GM12878 (cell line): ENCODE results near the gene HIVEP3. TPM values are rescaled to one million over a fixed set of nuclear protein-coding genes. Genes with fewer than 3 reads are reported as not detected.

ENCODE experiments used
- ATAC-seq: fragments of 200-7000 bp; cut with Tn5 transposase; 3 replicates; pipeline ENCODE4 v1.9.1; 2020; ENCODE audit warnings: mild to moderate bottlenecking, moderate library complexity
- BruUV-seq: library from RNA; stranded (reverse); fragments of 400-500 nt; replicated peaks from 2 replicates; lab custom pipeline; 2021; lab: Mats Ljungman, UMichigan
- CTCF ChIA-PET: fragments of 300-600 bp; sonication (Branson Sonifier 250); formaldehyde crosslinking; extraction: SDS; loops from one replicate; lab custom pipeline; 2021; ENCODE audit warnings: inconsistent platforms; lab: Yijun Ruan, JAX
- POLR2A ChIA-PET: fragments of 350-600 bp; formaldehyde crosslinking; extraction: SDS; loops from one replicate; lab custom pipeline; 2021; ENCODE audit warnings: inconsistent platforms; lab: Charles Lee
- RAD21 ChIA-PET: fragments of 300-600 bp; sonication (Branson Sonifier 250); formaldehyde crosslinking; loops from one replicate; lab custom pipeline; 2023; ENCODE audit warnings: antibody characterized with exemption; ENCODE audit not compliant: unreplicated experiment; lab: Charles Lee
- SMC1A ChIA-PET: fragments of 300-600 bp; sonication (Branson Sonifier 250); formaldehyde crosslinking; loops from one replicate; lab custom pipeline; 2023; ENCODE audit not compliant: unreplicated experiment, uncharacterized antibody; lab: Charles Lee
- DNase-seq: peaks from one replicate; pipeline ENCODE4 v3.0.0-alpha.2; 2011; ENCODE audit warnings: low read depth, low spot score
- FAIRE-seq: peaks from 3 replicates; lab custom pipeline; 2011; peaks lifted over from hg19 to GRCh38; lab: Jason Lieb, UNC
- H2AFZ ChIP-seq: 2 replicates; pipeline ENCODE4 v1.6.0; 2011; ENCODE audit warnings: low read depth, low read length, control low read depth; ENCODE audit not compliant: control insufficient read depth
- H3K27ac ChIP-seq: 2 replicates; pipeline ENCODE4 v1.5.1; 2011; ENCODE audit warnings: control low read depth; ENCODE audit not compliant: control insufficient read depth, insufficient read depth
- H3K27me3 ChIP-seq, 2 experiments: replicated peaks in 1 of 2; 2 replicates each; pipeline versions ENCODE4 v1.6.0 to v1.6.1; 2011; ENCODE audit warnings: low read length in 1 of 2; ENCODE audit not compliant: control insufficient read depth in 2 of 2, insufficient read depth in 2 of 2
- H3K36me3 ChIP-seq, 2 experiments: 2 replicates each; pipeline ENCODE4 v1.5.1; 2011; ENCODE audit warnings: low read length in 1 of 2; ENCODE audit not compliant: control insufficient read depth in 2 of 2, insufficient read depth in 2 of 2
- H3K4me1 ChIP-seq: 2 replicates; pipeline ENCODE4 v1.6.1; 2011; ENCODE audit warnings: mild to moderate bottlenecking, low read length, moderate library complexity, mixed read lengths; ENCODE audit not compliant: control insufficient read depth, insufficient read depth
- H3K4me2 ChIP-seq: 2 replicates; pipeline ENCODE4 v1.6.0; 2011; ENCODE audit warnings: control low read depth; ENCODE audit not compliant: control insufficient read depth, insufficient read depth
- H3K4me3 ChIP-seq: fragments of 200-600 bp; sonication (generic); 2 replicates; pipeline ENCODE4 v1.5.1; 2016
- H3K79me2 ChIP-seq: 2 replicates; pipeline ENCODE4 v1.6.0; 2011; ENCODE audit warnings: low read length; ENCODE audit not compliant: control insufficient read depth, insufficient read depth
- H3K9ac ChIP-seq: 2 replicates; pipeline ENCODE4 v1.8.0; 2011; ENCODE audit warnings: low read length, control low read depth, mixed read lengths; ENCODE audit not compliant: control insufficient read depth, insufficient read depth
- H3K9me3 ChIP-seq: replicated peaks from 3 replicates; pipeline ENCODE4 v1.5.1; 2011; ENCODE audit warnings: mild to moderate bottlenecking, low read length; ENCODE audit not compliant: control insufficient read depth, insufficient read depth
- H4K20me1 ChIP-seq: 2 replicates; pipeline ENCODE4 v1.6.0; 2011; ENCODE audit not compliant: control insufficient read depth, insufficient read depth
- ASH2L ChIP-seq: fragments of 300-600, 200-600 bp; sonication (generic); IDR thresholded peaks from 2 replicates; pipeline ENCODE4 v1.6.1; 2017; ENCODE audit warnings: low read depth, mild to moderate bottlenecking, borderline replicate concordance
- BMI1 ChIP-seq: fragments of 450-650 bp; IDR thresholded peaks from 2 replicates; pipeline ENCODE4 v1.6.1; 2016; ENCODE audit warnings: mild to moderate bottlenecking, moderate library complexity, borderline replicate concordance
- CEBPB ChIP-seq, 2 experiments: fragments of 150-350 bp in 1 of 2; IDR thresholded peaks; 2 replicates each; pipeline ENCODE4 v1.6.1; 2012 to 2014; ENCODE audit warnings: low read depth in 2 of 2, low read length in 2 of 2, borderline replicate concordance in 1 of 2, inconsistent platforms in 1 of 2
- CHD1 ChIP-seq: IDR thresholded peaks from 2 replicates; pipeline ENCODE4 v1.6.1; 2012; ENCODE audit warnings: low read depth, low read length, improper control_type of control experiment
- MEF2B ChIP-seq: fragments of 450-650 bp; IDR thresholded peaks from 2 replicates; pipeline ENCODE4 v1.6.1; 2018; ENCODE audit warnings: mild to moderate bottlenecking, moderate library complexity; ENCODE audit not compliant: partially characterized antibody, poor library complexity, severe bottlenecking
- NBN ChIP-seq: fragments of 450-650 bp; IDR thresholded peaks from 2 replicates; pipeline ENCODE4 v1.6.1; 2016
- PAX8 ChIP-seq: fragments of 450-650 bp; IDR thresholded peaks from 2 replicates; pipeline ENCODE4 v1.6.1; 2017; ENCODE audit warnings: mild to moderate bottlenecking, moderate library complexity
- PML ChIP-seq: IDR thresholded peaks from 2 replicates; pipeline ENCODE4 v1.6.1; 2012; ENCODE audit warnings: low read length, inconsistent platforms
- RCOR1 ChIP-seq: conservative IDR thresholded peaks from 2 replicates; pipeline ENCODE4 v1.6.1; 2012; ENCODE audit warnings: low read depth, low read length, improper control_type of control experiment
- YY1 ChIP-seq: IDR thresholded peaks from 2 replicates; pipeline ENCODE4 v1.6.1; 2011; ENCODE audit warnings: low read depth, mild to moderate bottlenecking, low read length
- WGBS: methylation state at CpG from one replicate; pipeline ENCODE4 v1.1.6; 2016; ENCODE audit warnings: low lambda C conversion rate; ENCODE audit not compliant: insufficient replicate concordance, insufficient coverage; ENCODE audit errors: missing lambda C conversion rate; 5-methylcytosine and 5-hydroxymethylcytosine counted together
- in situ Hi-C: fragments of 300-500 bp; cut with MboI; formaldehyde crosslinking; loops from 9 replicates; pipeline ENCODE4 v1.14.3; 2018; ENCODE audit warnings: mixed read lengths
- intact Hi-C: fragments of 100-400 bp; cut with micrococcal nuclease; formaldehyde crosslinking; loops from one replicate; pipeline ENCODE4 v1.14.2; 2022; ENCODE audit not compliant: unreplicated experiment
- polyA plus RNA-seq, 11 experiments: library from polyadenylated mRNA; depleted of rRNA in 4 of 11; unstranded in 6 of 11; stranded (reverse) in 5 of 11; fragments of >200 nt; fragmentation: Nextera tagmentation in 4 of 11; fragmentation: Illumina TruSeq in 1 of 11; extraction: Ambion mirVana in 4 of 11; extraction: Trizol in 1 of 11; gene quantifications; 1 replicate in 1 of 11; 2 replicates in 10 of 11; pipeline versions ENCODE4 v1.2.1 to v1.2.3, GENCODE V29; 2011 to 2016; ENCODE audit warnings: inconsistent platforms in 2 of 11, missing spikeins in 2 of 11, low read depth in 1 of 11
- total RNA-seq, 4 experiments: library from RNA; depleted of rRNA in 3 of 4; stranded (reverse); fragments of >200 nt in 3 of 4; fragmentation: Illumina TruSeq in 1 of 4; extraction: Trizol in 1 of 4; gene quantifications; 2 replicates each; pipeline versions ENCODE4 v1.2.1 to v1.2.3, GENCODE V29; 2013 to 2021
- TF ChIP-seq, protein P1 (sequence below): fragments of 450-650 bp; IDR thresholded peaks from 2 replicates; pipeline ENCODE4 v1.6.1; 2017; ENCODE audit warnings: borderline replicate concordance
- TF ChIP-seq, protein P2 (sequence below): fragments of 150-350 bp; IDR thresholded peaks from 2 replicates; pipeline ENCODE4 v1.6.1; 2016; ENCODE audit warnings: low read depth, low read length
- TF ChIP-seq, protein P3 (sequence below): IDR thresholded peaks from 2 replicates; pipeline ENCODE4 v1.6.1; 2011; ENCODE audit warnings: low read depth, mild to moderate bottlenecking, low read length, moderate library complexity, borderline replicate concordance; ENCODE audit errors: extremely low read depth

The HIVEP3 gene
- total and polyA plus RNA-seq, 10 of the 15 experiments (the other 5 are each of a cell fraction or from before 2014, with no cell fraction given) = 1.8 to 13.6 (median 3.8) TPM

DNA sequence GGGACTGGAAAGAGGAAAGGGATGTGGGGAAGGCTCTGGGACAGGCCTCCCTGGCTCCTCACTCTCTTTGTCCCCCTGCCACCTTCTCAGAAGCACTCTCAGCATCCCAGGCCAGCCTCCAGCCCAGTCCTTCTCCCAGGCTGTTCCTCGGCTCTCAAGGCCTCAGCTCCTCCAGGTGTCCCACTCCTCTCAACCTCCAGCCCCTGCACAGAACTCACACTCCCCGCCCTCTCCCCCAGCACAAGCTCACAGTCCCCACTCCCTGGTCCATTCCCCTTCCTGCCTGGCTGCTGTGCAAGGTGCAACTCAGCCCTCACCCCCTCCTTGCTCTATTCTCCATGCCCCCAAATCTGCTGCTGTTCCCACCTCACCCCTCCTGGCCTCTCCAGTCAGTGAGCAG lies 185.0 kb downstream of the HIVEP3 start:
- ATAC-seq (no peak), FAIRE-seq (no peak), DNase-seq (no peak)
- peaks cover 2% of the 10 kb centered on the region for H3K79me2 ChIP-seq
- no peak overlapping the region for H3K27ac ChIP-seq
- ChIA-PET RAD21 (no interaction called here), CTCF (no interaction called here), POLR2A (interaction anchor here (0.9 kb wide), 1 partner anchor 22 kb away, joined by 3 read pairs; no protein-coding TSS in a partner anchor), SMC1A (no interaction called here)
- peaks cover 27% of the 10 kb centered on the region for H3K4me1 ChIP-seq
- 0 out of 4 replicates have a peak, but pooled peaks cover 0 to 2% of the 10 kb centered on the region in 2 experiments for H3K36me3 ChIP-seq
- 100% methylated on average over 1 of the region's 2 CpGs for WGBS
- H3K9ac ChIP-seq = no peak overlapping the region
- no peak overlapping the region for H3K4me3 ChIP-seq
- intact Hi-C loops (no loop called here), in situ Hi-C loops (no loop called here)
- BruUV-seq = no TSS peak
- no peaks in the 10 kb centered on the region for H4K20me1 ChIP-seq
- H3K9me3 ChIP-seq = no peaks in the 10 kb centered on the region; the same call in 2 of the 3 replicates
- TF ChIP-seq, protein P1, sequence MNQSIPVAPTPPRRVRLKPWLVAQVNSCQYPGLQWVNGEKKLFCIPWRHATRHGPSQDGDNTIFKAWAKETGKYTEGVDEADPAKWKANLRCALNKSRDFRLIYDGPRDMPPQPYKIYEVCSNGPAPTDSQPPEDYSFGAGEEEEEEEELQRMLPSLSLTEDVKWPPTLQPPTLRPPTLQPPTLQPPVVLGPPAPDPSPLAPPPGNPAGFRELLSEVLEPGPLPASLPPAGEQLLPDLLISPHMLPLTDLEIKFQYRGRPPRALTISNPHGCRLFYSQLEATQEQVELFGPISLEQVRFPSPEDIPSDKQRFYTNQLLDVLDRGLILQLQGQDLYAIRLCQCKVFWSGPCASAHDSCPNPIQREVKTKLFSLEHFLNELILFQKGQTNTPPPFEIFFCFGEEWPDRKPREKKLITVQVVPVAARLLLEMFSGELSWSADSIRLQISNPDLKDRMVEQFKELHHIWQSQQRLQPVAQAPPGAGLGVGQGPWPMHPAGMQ = no peak
- no peak for TF ChIP-seq ASH2L
- TF ChIP-seq CEBPB (IDR thresholded peaks at IDR 0.05; ENCODE audit: borderline replicate concordance in 1 of 2, low read depth in 2 of 2, low read length in 2 of 2) = no peak
- TF ChIP-seq, all 136 proteins: peak for 0
- no peak overlapping the region for H2AFZ ChIP-seq
- no peak overlapping the region for H3K4me2 ChIP-seq
- no peaks in the 10 kb centered on the region for H3K27me3 ChIP-seq

DNA sequence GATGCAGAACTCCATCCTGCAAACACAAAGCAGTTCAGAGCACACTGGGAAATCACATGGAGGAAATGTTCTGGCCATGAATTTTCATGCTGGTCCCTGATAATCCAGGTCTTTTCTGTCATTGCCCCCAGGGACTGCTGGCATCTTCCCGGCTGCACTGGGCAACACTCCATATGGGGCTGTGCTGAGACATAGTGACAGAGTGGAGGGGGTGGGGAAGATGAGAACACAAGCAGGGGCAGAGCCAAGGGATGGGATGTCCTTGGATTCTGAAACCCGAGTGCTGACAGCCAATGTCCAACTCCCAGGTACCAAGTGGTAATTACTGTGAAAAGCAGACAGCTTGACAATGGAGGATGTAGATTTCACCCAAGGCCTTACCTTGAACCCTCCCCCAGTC lies 185.7 kb downstream of the HIVEP3 start:
- ChIA-PET SMC1A (no interaction called here), CTCF (no interaction called here), POLR2A (interaction anchor here (0.9 kb wide), 1 partner anchor 22 kb away, joined by 3 read pairs; no protein-coding TSS in a partner anchor), RAD21 (no interaction called here)
- DNase-seq = no peak
- 100% methylated on average over 2 of the region's 2 CpGs for WGBS
- no TSS peak for BruUV-seq
- peaks cover 27% of the 10 kb centered on the region for H3K4me1 ChIP-seq
- intact Hi-C loops = no loop called here
- no peaks in the 10 kb centered on the region for H3K79me2 ChIP-seq
- H3K27me3 ChIP-seq = no peaks in the 10 kb centered on the region
- H3K27ac ChIP-seq = no peak overlapping the region
- 0 out of 4 replicates have a peak, but pooled peaks cover 0 to 2% of the 10 kb centered on the region in 2 experiments for H3K36me3 ChIP-seq
- no peak overlapping the region for H2AFZ ChIP-seq
- no peak for ATAC-seq
- no peaks in the 10 kb centered on the region for H4K20me1 ChIP-seq
- in situ Hi-C loops = no loop called here
- no peak for FAIRE-seq
- H3K4me3 ChIP-seq = no peak overlapping the region
- no peaks in the 10 kb centered on the region; the same call in 2 of the 3 replicates for H3K9me3 ChIP-seq
- H3K4me2 ChIP-seq = no peak overlapping the region
- no peak overlapping the region for H3K9ac ChIP-seq
- TF ChIP-seq MEF2B (no peak), NBN (no peak), RCOR1 (no peak), YY1 (no peak), PAX8 (no peak), CHD1 (no peak), BMI1 (no peak), PML (no peak)
- TF ChIP-seq, protein P2, sequence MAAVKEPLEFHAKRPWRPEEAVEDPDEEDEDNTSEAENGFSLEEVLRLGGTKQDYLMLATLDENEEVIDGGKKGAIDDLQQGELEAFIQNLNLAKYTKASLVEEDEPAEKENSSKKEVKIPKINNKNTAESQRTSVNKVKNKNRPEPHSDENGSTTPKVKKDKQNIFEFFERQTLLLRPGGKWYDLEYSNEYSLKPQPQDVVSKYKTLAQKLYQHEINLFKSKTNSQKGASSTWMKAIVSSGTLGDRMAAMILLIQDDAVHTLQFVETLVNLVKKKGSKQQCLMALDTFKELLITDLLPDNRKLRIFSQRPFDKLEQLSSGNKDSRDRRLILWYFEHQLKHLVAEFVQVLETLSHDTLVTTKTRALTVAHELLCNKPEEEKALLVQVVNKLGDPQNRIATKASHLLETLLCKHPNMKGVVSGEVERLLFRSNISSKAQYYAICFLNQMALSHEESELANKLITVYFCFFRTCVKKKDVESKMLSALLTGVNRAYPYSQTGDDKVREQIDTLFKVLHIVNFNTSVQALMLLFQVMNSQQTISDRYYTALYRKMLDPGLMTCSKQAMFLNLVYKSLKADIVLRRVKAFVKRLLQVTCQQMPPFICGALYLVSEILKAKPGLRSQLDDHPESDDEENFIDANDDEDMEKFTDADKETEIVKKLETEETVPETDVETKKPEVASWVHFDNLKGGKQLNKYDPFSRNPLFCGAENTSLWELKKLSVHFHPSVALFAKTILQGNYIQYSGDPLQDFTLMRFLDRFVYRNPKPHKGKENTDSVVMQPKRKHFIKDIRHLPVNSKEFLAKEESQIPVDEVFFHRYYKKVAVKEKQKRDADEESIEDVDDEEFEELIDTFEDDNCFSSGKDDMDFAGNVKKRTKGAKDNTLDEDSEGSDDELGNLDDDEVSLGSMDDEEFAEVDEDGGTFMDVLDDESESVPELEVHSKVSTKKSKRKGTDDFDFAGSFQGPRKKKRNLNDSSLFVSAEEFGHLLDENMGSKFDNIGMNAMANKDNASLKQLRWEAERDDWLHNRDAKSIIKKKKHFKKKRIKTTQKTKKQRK = no peak
- TF ChIP-seq, protein P3, sequence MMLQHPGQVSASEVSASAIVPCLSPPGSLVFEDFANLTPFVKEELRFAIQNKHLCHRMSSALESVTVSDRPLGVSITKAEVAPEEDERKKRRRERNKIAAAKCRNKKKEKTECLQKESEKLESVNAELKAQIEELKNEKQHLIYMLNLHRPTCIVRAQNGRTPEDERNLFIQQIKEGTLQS = no peak
